ENCODE results near the gene SYMPK.
A peak's percentile ranks its signal among the peaks of the same experiment; 100 is the strongest.

Gene SYMPK

GRCh38 chr19:45852983-45853382 lies 10.0 kb downstream of the SYMPK start:
- DNase-seq (ENCODE audit: low read depth) = no peak
- no peak for TF ChIP-seq CTCF (IDR thresholded peaks at IDR 0.05; ENCODE audit: insufficient read depth, low read depth, low read length, missing control alignments)

GRCh38 chr19:45852145-45852750 lies 10.7 kb downstream of the SYMPK start:
- no peak overlapping the region for H3K4me3 ChIP-seq (ENCODE audit: low read depth, low read length)
- TF ChIP-seq CTCF (IDR thresholded peaks at IDR 0.05; ENCODE audit: insufficient read depth, low read depth, low read length, missing control alignments) = no peak
- no peak for DNase-seq (ENCODE audit: low read depth)

More at GRCh38 chr19:45852983-45853382, 10.0 kb downstream of the SYMPK start:
- no peak overlapping the region for H3K4me3 ChIP-seq (ENCODE audit: low read depth, low read length)

GRCh38 chr19:45848922-45849321 lies 14.0 kb downstream of the SYMPK start:
- H3K4me3 ChIP-seq (ENCODE audit: low read depth, low read length) = no peak overlapping the region
- peak; percentile 20 for TF ChIP-seq CTCF (IDR thresholded peaks at IDR 0.05; ENCODE audit: insufficient read depth, low read depth, low read length, missing control alignments)
- DNase-seq (ENCODE audit: low read depth) = no peak

- H3K4me3 ChIP-seq (ENCODE audit: low read depth, low read length) = no peak overlapping the region
- no peak for TF ChIP-seq CTCF (IDR thresholded peaks at IDR 0.05; ENCODE audit: insufficient read depth, low read depth, low read length, missing control alignments)
- DNase-seq (ENCODE audit: low read depth) = no peak
These were observed 15.3 kb downstream of the SYMPK start for GRCh38 chr19:45847663-45848062.

- TF ChIP-seq CTCF (IDR thresholded peaks at IDR 0.05; ENCODE audit: insufficient read depth, low read depth, low read length, missing control alignments) = no peak
These were observed 20.7 kb downstream of the SYMPK start for GRCh38 chr19:45842198-45842597.

GRCh38 chr19:45834970-45835369 lies 28.0 kb downstream of the SYMPK start:
- no peak for DNase-seq (ENCODE audit: low read depth)
- no peak for TF ChIP-seq CTCF (IDR thresholded peaks at IDR 0.05; ENCODE audit: insufficient read depth, low read depth, low read length, missing control alignments)
- no peak overlapping the region for H3K4me3 ChIP-seq (ENCODE audit: low read depth, low read length)

More at GRCh38 chr19:45842198-45842597, 20.7 kb downstream of the SYMPK start:
- no peak overlapping the region for H3K4me3 ChIP-seq (ENCODE audit: low read depth, low read length)
- no peak for DNase-seq (ENCODE audit: low read depth)

GRCh38 chr19:45828945-45829344 lies 34.0 kb downstream of the SYMPK start:
- no peak overlapping the region for H3K4me3 ChIP-seq (ENCODE audit: low read depth, low read length)
- no peak for DNase-seq (ENCODE audit: low read depth)
- TF ChIP-seq CTCF (IDR thresholded peaks at IDR 0.05; ENCODE audit: insufficient read depth, low read depth, low read length, missing control alignments) = no peak

All from GM12865 (cell line).